WTC11 (cell line): ENCODE results near the gene CDX1. TPM values are rescaled to one million over a fixed set of nuclear protein-coding genes. Genes with fewer than 3 reads are reported as not detected.

Experiments
- ATAC-seq: fragments of 200-7000 bp; cut with Tn5 transposase; 2 replicates; pipeline ENCODE4 v1.10.0; 2021; ENCODE audit warnings: mild to moderate bottlenecking, moderate library complexity
- CTCF ChIA-PET: fragments of 300-600 bp; sonication (Branson Sonifier 250); formaldehyde crosslinking; loops from one replicate; lab custom pipeline; 2021; ENCODE audit warnings: antibody characterized with exemption; lab: Charles Lee
- POLR2A ChIA-PET: fragments of 350-600 bp; sonication (Branson Sonifier 250); formaldehyde crosslinking; loops from one replicate; lab custom pipeline; 2021; ENCODE audit warnings: antibody characterized with exemption; lab: Charles Lee
- DNase-seq: peaks from one replicate; pipeline ENCODE4 v3.0.0; 2021; ENCODE audit warnings: low spot score
- H3K27ac Mint-ChIP-seq: 2 replicates; pipeline ENCODE4 v1.8.0; 2021; ENCODE audit warnings: mixed read lengths
- H3K27me3 Mint-ChIP-seq: 2 replicates; pipeline ENCODE4 v1.8.0; 2021; ENCODE audit warnings: low read depth, mild to moderate bottlenecking, moderate library complexity, mixed read lengths
- H3K36me3 Mint-ChIP-seq: 2 replicates; pipeline ENCODE4 v1.8.0; 2021; ENCODE audit warnings: mixed read lengths
- H3K4me1 Mint-ChIP-seq: 2 replicates; pipeline ENCODE4 v1.8.0; 2022; ENCODE audit warnings: mixed read lengths
- H3K4me3 Mint-ChIP-seq: 2 replicates; pipeline ENCODE4 v1.8.0; 2021; ENCODE audit warnings: mild to moderate bottlenecking, moderate library complexity, mixed read lengths
- H3K9me3 Mint-ChIP-seq: 2 replicates; pipeline ENCODE4 v1.8.0; 2021; ENCODE audit warnings: mixed read lengths
- ATF1 ChIP-seq: sonication (generic); formaldehyde crosslinking; IDR thresholded peaks from 2 replicates; pipeline ENCODE4 v1.8.1; 2023; ENCODE audit warnings: mild to moderate bottlenecking, moderate library complexity, missing genetic modification reagents
- ATF6 ChIP-seq: sonication (generic); formaldehyde crosslinking; IDR thresholded peaks from 2 replicates; pipeline ENCODE4 v1.8.1; 2023; ENCODE audit warnings: mild to moderate bottlenecking, missing genetic modification reagents
- CREM ChIP-seq: sonication (generic); formaldehyde crosslinking; IDR thresholded peaks from 2 replicates; pipeline ENCODE4 v1.8.1; 2022; ENCODE audit warnings: mild to moderate bottlenecking, missing genetic modification reagents, moderate library complexity
- EMX1 ChIP-seq: fragments of 250-450 bp; sonication (Bioruptor Pico); IDR thresholded peaks from 2 replicates; pipeline ENCODE4 v1.8.0; 2021; ENCODE audit warnings: mild to moderate bottlenecking
- ESRRA ChIP-seq: sonication (generic); formaldehyde crosslinking; IDR thresholded peaks from 2 replicates; pipeline ENCODE4 v1.8.1; 2022; ENCODE audit warnings: mild to moderate bottlenecking, missing genetic modification reagents, borderline replicate concordance
- GTF2I ChIP-seq: fragments of 250-450 bp; sonication (Bioruptor Pico); conservative IDR thresholded peaks from 2 replicates; pipeline ENCODE4 v1.4.0; 2021; ENCODE audit warnings: mild to moderate bottlenecking
- JUN ChIP-seq: sonication (generic); formaldehyde crosslinking; IDR thresholded peaks from 2 replicates; pipeline ENCODE4 v1.8.0; 2023; ENCODE audit warnings: mild to moderate bottlenecking, missing genetic modification reagents
- MXD4 ChIP-seq: fragments of 250-450 bp; sonication (Bioruptor Pico); IDR thresholded peaks from 2 replicates; pipeline ENCODE4 v1.8.0; 2021; ENCODE audit warnings: mild to moderate bottlenecking, moderate library complexity, borderline replicate concordance
- NFYB ChIP-seq: sonication (generic); formaldehyde crosslinking; conservative IDR thresholded peaks from 2 replicates; pipeline ENCODE4 v1.8.0; 2022; ENCODE audit warnings: low read depth, missing genetic modification reagents
- NR1H2 ChIP-seq: sonication (generic); formaldehyde crosslinking; IDR thresholded peaks from 2 replicates; pipeline ENCODE4 v1.9.0; 2021; ENCODE audit warnings: mild to moderate bottlenecking, moderate library complexity, missing genetic modification reagents
- NR2C2 ChIP-seq: sonication (generic); formaldehyde crosslinking; IDR thresholded peaks from 2 replicates; pipeline ENCODE4 v1.8.0; 2022; ENCODE audit warnings: mild to moderate bottlenecking, missing genetic modification reagents
- OVOL2 ChIP-seq: fragments of 250-450 bp; sonication (Bioruptor Pico); IDR thresholded peaks from 2 replicates; pipeline ENCODE4 v1.9.0; 2021; ENCODE audit warnings: mild to moderate bottlenecking, borderline replicate concordance
- PREB ChIP-seq: sonication (generic); formaldehyde crosslinking; IDR thresholded peaks from 2 replicates; pipeline ENCODE4 v1.8.1; 2022; ENCODE audit warnings: mild to moderate bottlenecking, missing genetic modification reagents, moderate library complexity, borderline replicate concordance
- PRRX2 ChIP-seq: fragments of 250-450 bp; sonication (Bioruptor Pico); IDR thresholded peaks from 2 replicates; pipeline ENCODE4 v1.8.0; 2021; ENCODE audit warnings: mild to moderate bottlenecking
- RORB ChIP-seq: fragments of 250-450 bp; sonication (Bioruptor Pico); IDR thresholded peaks from 2 replicates; pipeline ENCODE4 v1.9.0; 2021; ENCODE audit warnings: mild to moderate bottlenecking
- SOX15 ChIP-seq: fragments of 250-450 bp; sonication (Bioruptor Pico); IDR thresholded peaks from 2 replicates; pipeline ENCODE4 v1.9.0; 2021; ENCODE audit warnings: mild to moderate bottlenecking
- TEAD1 ChIP-seq: sonication (generic); formaldehyde crosslinking; IDR thresholded peaks from 2 replicates; pipeline ENCODE4 v1.8.0; 2022; ENCODE audit warnings: mild to moderate bottlenecking, missing genetic modification reagents
- ZNF121 ChIP-seq: sonication (generic); formaldehyde crosslinking; IDR thresholded peaks from 2 replicates; pipeline ENCODE4 v1.8.0; 2023; ENCODE audit warnings: missing genetic modification reagents
- total RNA-seq: library from RNA; stranded (reverse); gene quantifications from 3 replicates; pipeline ENCODE4 v1.2.3, GENCODE V29; 2021
- TF ChIP-seq, protein P1 (sequence below): sonication (generic); formaldehyde crosslinking; IDR thresholded peaks from 2 replicates; pipeline ENCODE4 v1.8.0; 2022; ENCODE audit warnings: mild to moderate bottlenecking, missing genetic modification reagents

CDX1 gene
- total RNA-seq, 1 experiment from 2014 or later, result 0.13 TPM

GRCh38 chr5:150204590-150204960 is 38.0 kb downstream of the CDX1 start:
- Mint-ChIP-seq H3K9me3 (no peaks in the 10 kb centered on the region), H3K4me3 (no peak overlapping the region), H3K27ac (no peak overlapping the region), H3K36me3 (no peaks in the 10 kb centered on the region), H3K27me3 (no peaks in the 10 kb centered on the region; the same call in none of the 2 replicates), H3K4me1 (peaks cover 15% of the 10 kb centered on the region)
- no peak for ATAC-seq
- POLR2A ChIA-PET, result no interaction called here
- TF ChIP-seq NR1H2 (CRISPR knock-in tag) (no peak), ATF6 (no peak), TEAD1 (no peak), MXD4 (CRISPR knock-in tag) (no peak)
- TF ChIP-seq, protein P1, sequence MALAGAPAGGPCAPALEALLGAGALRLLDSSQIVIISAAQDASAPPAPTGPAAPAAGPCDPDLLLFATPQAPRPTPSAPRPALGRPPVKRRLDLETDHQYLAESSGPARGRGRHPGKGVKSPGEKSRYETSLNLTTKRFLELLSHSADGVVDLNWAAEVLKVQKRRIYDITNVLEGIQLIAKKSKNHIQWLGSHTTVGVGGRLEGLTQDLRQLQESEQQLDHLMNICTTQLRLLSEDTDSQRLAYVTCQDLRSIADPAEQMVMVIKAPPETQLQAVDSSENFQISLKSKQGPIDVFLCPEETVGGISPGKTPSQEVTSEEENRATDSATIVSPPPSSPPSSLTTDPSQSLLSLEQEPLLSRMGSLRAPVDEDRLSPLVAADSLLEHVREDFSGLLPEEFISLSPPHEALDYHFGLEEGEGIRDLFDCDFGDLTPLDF, result no peak
- no peak for DNase-seq
- CTCF ChIA-PET, result interaction anchor here (0.6 to 2.6 kb wide), 4 partner anchors 14 to 339 kb away, joined by 3 to 7 read pairs (median 4); no protein-coding TSS in a partner anchor

DNA sequence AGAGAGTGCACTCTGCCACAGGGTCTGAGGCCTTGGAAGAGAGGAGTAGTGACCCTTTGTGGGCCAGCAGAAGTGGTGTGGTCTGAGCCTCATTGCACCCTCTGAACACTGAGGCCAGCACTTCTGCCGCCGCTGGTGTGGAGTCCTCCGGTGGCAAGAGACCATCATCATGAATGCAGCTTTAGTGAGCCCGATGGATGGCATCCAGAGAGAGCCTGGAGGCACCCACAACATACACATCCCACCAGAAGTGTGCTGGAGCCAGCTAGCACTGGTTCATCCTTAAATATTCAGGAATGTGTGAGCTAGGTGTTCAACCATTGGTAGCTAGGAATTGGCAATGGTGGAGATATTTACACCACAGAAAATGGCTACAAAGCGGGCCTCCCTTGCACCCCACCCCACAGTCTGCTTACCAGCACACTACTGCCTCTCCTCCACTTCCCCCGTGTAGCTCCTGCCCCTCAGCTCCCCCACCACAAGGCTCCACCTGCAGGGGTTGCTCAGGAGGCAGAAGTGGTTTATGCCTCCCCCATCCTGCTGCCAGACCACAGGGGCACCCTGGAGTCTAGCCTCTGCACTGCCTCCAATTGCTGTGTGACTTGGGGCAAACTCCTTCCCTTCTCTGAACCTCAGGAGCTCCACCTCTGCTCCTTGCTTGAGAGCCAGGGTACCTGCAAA is 39.7 kb downstream of the CDX1 start:
- ChIA-PET POLR2A (interaction anchor here (0.9 kb wide), 1 partner anchor 29 kb away, joined by 3 read pairs; no protein-coding TSS in a partner anchor), CTCF (interaction anchor here (0.5 to 2.6 kb wide), 7 partner anchors 9 to 76 kb away, joined by 3 to 15 read pairs (median 4); partner anchors contain the start of gene CDX1)
- Mint-ChIP-seq H3K4me1 (peaks cover 32% of the 10 kb centered on the region), H3K4me3 (no peak overlapping the region), H3K36me3 (no peaks in the 10 kb centered on the region), H3K9me3 (no peaks in the 10 kb centered on the region), H3K27me3 (no peaks in the 10 kb centered on the region; the same call in 1 of the 2 replicates), H3K27ac (no peak overlapping the region)
- peak; percentile 13 for ATAC-seq
- DNase-seq, result no peak
- TF ChIP-seq GTF2I (CRISPR knock-in tag), result 0 out of 2 replicates have a peak, but pooled peaks have one; percentile 4
- TF ChIP-seq SOX15 (CRISPR knock-in tag), result no peak

DNA sequence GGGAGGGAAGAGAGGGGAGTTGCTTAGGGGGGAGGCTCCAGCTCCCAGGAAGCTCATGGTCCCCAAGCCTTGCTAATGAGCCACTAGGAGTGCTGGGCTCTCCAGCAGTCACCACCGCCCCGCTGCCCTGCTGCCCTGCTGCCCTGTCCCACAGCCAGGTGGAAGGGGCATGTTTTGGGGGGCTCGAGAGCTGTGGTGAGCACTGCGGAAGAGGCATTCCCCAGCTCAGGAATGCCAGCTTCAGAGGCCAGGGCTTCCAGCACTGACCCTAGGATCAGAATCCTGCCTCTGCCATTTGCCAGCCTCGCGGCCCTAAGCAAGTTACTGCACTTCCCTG is 40.2 kb downstream of the CDX1 start:
- Mint-ChIP-seq H3K4me3 (no peak overlapping the region), H3K27me3 (no peaks in the 10 kb centered on the region; the same call in none of the 2 replicates), H3K36me3 (no peaks in the 10 kb centered on the region), H3K4me1 (peaks cover 37% of the 10 kb centered on the region), H3K9me3 (no peaks in the 10 kb centered on the region), H3K27ac (no peak overlapping the region)
- ATAC-seq (no peak), DNase-seq (no peak)
- POLR2A ChIA-PET, result no interaction called here
- TF ChIP-seq NR2C2 (CRISPR knock-in tag) (no peak), OVOL2 (CRISPR knock-in tag) (no peak), ESRRA (CRISPR knock-in tag) (no peak), NFYB (CRISPR knock-in tag) (no peak), CREM (CRISPR knock-in tag) (no peak), JUN (CRISPR knock-in tag) (no peak), RORB (CRISPR knock-in tag) (no peak), ZNF121 (CRISPR knock-in tag) (no peak), PRRX2 (CRISPR knock-in tag) (no peak), EMX1 (no peak), PREB (CRISPR knock-in tag) (no peak), ATF1 (CRISPR knock-in tag) (no peak)
- CTCF ChIA-PET, result interaction anchor here (0.5 to 2.6 kb wide), 7 partner anchors 10 to 76 kb away, joined by 3 to 15 read pairs (median 4); partner anchors contain the start of gene CDX1
